GM15510 (cell line): Measurements from ENCODE around the gene CAMK2G.

ENCODE experiments used
- POLR2A ChIP-seq: IDR thresholded peaks from 3 replicates; pipeline ENCODE4 v1.6.1; 2011; ENCODE audit warnings: borderline replicate concordance; ENCODE audit not compliant: insufficient read length; ENCODE audit errors: extremely low read depth

The CAMK2G gene

DNA sequence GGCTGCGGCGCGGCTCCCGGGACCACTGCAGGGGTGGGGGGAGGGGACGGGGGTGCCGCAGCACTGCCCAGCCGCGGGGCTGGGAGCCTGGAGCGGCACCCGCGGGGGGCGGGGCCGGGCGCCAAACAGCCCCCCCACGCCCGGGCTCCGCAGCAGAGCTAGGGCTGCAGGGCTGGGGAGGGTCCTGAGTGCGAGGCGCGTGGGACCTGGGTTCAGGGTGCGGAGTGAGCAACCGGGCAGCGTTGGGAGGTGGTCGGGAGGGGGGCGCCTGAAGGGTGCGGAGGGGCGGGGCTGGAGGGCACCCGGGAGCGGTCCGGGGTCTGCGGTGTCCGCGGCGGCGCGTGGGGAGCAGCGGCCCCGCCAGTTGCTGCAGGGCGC is 528 bp downstream of the CAMK2G start:
- TF ChIP-seq POLR2A = no peak

DNA sequence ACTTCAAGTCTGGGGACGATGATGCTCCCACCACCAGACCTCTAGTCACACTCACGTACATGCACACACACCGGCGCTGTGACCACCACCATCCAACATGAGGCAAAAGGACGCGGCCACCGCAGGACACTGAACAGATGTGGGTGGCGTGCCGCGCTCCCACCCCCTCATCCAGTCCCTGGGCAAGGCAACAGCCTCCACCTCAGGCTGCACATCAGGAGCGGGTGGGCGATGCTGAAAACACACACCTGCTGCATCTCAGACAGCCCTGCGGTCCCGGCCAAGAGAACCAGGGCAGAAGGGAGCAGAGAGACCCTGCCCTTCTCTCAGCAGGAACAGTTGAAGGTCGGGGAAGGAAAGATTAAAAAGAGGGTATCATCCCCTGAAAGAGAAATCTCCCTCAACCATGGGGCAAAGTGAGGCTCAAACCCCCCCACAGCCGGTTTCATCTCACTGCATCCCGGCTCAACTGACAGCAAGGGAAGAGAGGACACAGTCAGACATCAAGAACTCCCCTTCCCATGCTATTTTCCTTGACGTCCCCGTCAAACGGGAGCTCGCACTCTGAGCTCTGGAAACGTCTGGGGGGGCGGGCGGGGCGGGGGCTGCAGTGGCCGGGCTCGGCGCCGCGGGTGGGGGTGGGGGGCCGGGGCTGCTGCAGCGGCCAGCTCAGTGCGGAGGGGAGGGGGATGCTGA is 1.1 kb downstream of the CAMK2G start:
- no peak for TF ChIP-seq POLR2A

DNA sequence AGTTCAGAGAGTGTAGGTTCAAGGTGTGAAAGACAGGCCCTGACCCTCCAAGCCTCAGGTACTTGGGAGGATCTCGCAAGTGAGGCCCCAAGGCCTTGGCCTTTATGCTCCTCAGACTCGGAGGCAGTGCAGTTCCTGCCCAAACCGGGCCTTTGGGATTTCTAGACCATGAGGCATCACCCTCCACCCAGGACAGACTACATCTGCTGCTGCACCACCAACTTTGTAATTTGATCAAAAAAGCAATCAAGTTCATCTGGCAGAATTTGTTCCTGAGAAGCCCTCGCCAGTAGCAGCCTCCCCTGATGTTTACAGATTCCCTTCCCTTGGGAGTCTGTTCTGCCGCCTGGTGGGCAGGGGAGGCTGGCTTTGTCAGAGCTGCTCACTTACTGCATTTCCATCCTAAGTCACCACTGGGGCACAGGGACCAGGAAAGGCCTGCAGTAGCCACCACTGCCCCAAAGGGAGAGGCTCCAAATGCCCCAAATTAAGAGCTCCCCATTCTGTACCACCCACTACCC is 2.1 kb downstream of the CAMK2G start:
- no peak for TF ChIP-seq POLR2A

DNA sequence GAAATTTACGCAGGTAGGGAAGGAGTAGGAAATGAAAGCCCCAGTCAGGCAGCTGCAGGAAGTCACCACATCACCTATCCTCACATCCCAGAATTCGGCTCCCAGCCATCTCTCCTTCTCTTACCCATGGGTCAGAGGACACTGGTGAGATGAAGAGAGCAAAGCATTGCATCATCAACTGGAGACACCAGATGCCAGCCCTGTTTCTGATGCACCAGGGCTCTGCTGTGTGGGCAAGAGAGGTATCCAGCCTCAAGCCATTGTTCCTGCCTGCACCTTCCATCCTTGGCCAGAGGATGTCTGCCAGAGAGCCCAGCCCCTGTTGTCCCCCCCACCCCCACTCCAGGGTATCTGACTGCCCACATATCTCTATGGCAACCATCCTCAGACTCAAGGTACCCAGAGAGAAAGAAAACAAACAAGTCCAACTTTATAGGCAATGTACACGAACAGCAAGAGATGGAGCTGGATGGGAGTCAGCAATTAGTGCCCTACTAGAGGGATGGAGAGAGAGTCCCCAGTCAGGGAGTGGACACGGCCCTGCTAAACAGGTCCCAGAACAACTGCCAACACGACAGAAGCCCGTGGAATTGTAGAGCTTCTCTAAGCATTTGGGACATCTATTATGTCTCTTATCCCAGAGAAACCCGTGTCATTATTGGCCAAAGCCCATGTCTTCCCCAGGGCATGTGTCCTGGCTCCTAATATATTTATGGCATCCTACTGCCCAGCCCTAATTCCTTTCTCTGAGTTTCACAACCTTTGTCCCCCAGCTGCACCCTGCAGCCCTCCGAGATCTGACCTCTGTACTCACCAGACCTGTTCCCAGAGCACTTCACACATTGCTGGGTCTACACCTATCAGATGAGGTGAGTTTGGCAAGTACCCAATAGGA is 2.8 kb downstream of the CAMK2G start:
- no peak for TF ChIP-seq POLR2A

DNA sequence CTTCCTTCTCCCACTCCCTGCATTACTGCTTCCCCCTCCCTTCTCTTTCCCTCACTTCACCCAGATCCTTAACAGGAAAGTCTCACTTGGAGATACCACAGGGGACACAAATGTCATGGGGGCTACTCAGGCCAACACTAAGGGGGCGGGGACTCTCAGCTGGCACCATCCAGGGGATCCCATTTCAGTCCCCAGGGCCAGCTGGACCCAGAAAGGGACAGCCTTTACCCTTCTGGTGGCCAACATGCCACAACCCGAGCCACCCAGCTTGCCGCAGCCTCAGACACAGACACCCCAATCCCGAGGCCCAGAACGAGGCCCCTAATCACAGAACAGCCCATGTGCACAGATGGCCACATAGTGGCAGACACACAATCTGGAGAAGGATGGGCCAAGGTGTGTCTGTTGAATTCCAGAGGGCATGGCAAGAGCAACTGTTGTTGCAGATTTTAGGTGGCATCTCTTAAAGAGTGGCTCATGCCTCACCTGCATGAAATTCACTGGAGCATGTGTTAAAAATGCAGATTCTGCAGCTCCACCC is 5.6 kb downstream of the CAMK2G start:
- no peak for TF ChIP-seq POLR2A

DNA sequence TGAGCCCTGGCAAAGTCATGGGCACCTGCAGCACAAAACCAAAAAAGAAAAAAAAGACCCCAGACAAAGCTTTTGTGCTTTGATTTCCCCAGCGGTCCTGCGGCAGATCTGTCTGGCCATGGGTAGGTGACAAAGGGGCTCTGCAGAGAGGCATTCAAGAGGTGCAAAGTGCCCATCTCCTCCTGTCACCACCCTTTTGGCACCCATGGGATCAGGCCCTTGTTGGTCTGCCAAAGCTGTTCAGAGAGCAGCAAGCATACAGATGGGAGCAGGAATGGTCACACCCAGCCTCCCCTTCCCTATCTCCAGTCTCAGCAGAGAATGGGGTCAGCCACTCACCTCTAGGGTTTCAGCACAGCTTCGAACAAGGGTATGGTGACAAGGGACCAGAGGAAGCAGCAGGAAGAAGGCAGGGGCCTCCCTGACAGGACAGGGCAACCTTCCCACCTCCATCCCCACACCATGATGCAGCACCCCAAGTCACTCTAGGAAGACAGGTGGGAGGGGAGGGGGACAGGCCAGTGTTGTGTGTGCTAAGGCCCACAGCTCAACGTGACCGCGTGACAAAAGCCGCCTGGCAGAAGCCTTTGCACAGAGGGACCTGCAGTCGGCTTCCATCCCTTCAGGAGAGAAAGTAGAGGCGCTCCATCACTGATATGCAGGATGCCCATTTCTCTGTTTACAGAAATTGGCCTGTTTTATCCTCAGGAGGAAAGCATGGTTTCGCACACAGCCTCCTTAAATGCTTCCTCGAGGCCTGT is 6.3 kb downstream of the CAMK2G start:
- no peak for TF ChIP-seq POLR2A

DNA sequence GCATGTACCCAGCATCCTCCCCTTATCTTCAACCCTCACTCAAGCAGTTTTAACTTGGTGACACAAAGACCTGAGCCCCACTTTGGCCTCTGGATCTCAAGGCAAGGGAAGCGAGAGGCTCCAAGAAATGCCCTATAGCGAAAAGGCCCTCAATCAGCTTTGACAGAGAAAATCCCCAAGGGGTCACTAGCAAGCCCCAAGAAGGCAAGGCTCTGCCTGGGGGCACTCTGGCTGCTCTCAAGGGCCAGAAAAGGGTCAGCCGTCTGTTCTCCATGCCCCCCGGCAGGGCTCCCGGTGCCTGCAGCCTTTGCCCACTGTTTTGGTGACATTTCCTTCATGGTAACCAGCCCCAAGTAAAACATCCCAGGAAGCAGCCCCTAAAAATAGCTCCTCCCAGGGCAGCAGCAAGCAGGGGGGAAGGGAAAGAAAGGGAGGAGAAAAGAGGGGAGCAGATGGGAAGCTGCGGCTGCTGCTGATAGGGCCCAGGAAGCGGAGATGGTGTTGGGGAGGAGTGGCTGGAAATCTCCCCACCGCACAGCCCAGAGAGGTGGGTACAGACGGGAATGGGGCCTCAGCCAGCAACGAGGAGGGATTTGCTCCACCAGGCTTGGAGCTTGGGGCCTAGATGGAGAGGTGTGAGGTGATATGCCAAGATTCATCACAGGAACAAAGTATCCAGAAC is 7.1 kb downstream of the CAMK2G start:
- no peak for TF ChIP-seq POLR2A

DNA sequence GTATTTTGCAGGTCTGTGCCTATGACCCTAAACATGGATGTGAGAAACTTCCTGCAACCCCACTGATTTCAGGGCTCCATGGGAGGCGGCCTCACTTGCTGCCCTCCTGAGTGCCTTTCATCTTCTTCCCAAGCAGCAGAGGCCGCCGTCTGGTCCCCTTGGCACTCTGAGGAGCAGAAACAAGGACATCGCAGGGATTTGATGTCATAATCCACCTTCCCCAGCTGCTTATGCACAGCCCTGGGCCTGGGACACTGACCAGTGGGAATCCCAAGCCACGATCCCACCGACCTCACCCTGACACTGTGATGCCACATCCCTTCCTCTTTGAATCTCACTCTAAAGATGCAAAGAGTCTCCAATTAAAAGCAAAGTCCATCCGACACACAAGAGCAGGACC is 7.7 kb downstream of the CAMK2G start:
- no peak for TF ChIP-seq POLR2A

DNA sequence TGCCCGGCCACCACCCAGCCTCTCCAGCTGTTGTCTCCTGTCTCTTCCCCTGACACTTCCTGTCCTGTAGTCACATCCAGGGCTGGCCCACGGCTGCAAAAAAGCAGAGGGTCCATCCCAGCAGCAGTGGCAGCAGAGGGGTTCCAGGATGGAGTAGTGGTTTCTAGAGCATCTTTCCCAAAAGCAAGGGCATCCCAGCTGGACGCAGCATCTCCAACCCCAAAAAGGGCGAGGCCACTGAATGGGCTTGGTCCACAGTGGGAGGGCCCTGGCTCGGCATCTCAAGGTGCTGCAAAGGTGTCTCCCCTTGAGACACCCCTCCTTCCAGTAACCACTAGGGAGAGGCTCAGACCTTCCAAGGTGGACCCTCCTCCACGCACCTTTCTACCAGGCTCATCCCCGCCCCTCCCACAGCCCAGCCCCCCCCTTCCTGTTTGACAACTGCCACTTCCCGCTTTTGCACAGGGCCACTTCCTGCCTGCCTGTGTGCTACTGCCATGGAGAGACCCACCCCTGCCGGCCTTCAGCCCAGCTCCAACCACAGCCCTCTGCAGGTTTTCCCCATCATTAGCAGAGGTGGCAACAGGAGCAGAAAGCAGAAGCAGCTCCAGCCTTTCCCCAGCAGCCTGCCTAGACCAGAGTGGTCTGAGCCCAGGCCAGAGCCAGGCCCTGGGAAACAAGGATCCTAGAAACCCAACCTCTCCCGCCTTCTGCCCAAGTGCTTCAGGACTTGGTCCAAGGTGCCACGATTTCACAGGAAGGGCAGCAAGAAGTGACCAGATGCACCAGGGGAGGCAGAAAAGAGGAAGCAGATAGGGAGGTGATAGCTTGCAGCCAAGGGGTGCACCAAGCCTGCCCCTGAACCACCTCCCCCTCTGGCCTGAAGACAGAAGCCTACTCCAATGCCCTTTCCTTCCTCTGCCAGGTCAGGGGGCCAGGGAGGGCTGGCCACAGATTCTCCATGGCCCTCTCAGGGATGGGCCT is 8.6 kb downstream of the CAMK2G start:
- no peak for TF ChIP-seq POLR2A

DNA sequence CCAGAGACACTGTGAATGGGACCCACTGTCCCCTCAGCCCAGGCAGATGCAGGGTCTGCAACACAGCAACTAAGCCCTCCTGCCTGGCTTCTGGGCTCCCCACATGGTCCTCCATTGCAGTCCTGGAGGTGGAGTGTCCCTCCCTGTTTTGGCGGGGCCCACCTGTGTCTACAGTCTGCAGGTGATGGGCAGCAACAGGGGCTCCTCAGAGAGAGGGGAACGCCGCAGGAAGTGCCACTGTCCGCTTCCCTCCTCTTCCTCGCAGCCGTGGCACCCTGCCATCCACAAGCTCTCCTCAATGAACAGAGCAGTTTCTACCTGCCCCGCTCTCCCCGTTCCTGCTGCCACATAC is 9.3 kb downstream of the CAMK2G start:
- TF ChIP-seq POLR2A = no peak

DNA sequence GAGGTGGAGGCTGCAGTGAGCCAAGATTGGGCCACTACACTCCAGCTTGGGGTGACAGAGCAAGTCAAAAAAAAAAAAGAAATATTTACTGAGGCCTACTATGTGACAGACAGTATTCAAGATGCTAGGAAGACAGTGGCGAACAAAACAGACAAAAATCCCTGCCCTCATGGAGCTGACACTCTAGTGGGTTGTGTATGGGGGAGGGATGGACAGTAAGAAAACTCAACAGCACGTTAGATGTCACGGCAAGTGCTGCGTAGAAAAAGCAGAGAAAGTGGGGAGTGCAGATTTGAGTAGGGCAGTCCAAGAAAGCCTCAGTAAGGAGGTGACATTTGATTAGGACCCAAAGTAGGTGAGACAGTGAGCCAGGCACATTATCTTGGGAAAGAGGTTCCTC is 10.1 kb downstream of the CAMK2G start:
- no peak for TF ChIP-seq POLR2A

DNA sequence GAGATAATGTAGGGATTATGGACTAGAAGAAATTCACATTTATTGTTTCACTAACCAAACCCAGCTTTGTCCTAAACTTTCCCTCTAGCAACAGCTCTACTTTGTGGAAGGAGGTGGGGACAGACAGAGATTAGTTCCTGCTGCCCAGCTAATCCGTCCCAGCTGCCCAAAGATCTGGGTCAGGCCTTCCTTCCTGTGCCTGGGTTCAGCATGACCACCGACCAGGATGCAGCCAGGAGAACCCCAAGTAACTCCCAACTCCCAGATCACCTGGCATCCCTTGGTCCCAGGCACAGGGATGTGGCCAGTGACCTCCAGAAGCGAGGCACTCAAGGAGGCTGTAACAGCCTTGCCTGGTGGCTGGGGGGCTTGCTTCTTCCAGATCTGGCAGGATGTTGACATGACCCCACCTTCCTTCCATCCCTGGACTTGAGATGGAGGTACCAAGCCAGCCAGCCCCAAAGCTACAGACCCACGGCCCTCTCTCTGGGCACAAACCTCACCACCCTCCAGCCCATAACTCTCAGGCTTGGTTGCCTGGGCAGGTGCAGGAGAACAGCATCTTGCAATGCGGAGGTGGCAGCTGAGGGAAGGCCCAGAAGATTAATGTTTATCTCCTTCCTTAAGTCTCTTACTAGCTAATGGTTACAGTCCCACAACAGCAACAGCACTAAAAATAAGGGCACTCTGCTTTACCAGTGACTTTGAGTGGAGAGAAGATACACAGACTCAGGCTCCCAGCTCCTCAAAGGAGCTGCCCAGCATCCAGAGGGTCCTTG is 11.1 kb downstream of the CAMK2G start:
- TF ChIP-seq POLR2A = no peak
